ENCODE data around the gene OR6C74. TPM values are rescaled to one million over a fixed set of nuclear protein-coding genes. Genes with fewer than 3 reads are reported as not detected.

OR6C74 gene
- total RNA-seq, 1 experiment from 2014 or later, result not detected

- H3K9me2 ChIP-seq (ENCODE audit: insufficient read depth), result no peaks in the 10 kb centered on the region
- TF ChIP-seq CTCF (conservative IDR thresholded peaks at IDR 0.05), result no peak
- no peak for TF ChIP-seq EZH2 (IDR thresholded peaks at IDR 0.05; ENCODE audit: low read depth)
- ChIA-PET POLR2A (ENCODE audit: unreplicated experiment) (no interaction called here), CTCF (no interaction called here)
- intact Hi-C loops (cut with micrococcal nuclease; ENCODE audit: unreplicated experiment), result no loop called here
- no peak for DNase-seq
- H3K36me3 ChIP-seq (ENCODE audit: low read depth), result no peaks in the 10 kb centered on the region
- no peaks in the 10 kb centered on the region for H3K4me1 ChIP-seq (replicated peaks; ENCODE audit: insufficient read depth)
- no peaks in the 10 kb centered on the region for H4K20me1 ChIP-seq (ENCODE audit: insufficient read depth)
- H3K79me2 ChIP-seq (ENCODE audit: low read depth), result no peaks in the 10 kb centered on the region
- no peaks in the 10 kb centered on the region for H3K9me3 ChIP-seq (ENCODE audit: insufficient read depth, low read depth)
- H3K4me2 ChIP-seq, result no peak overlapping the region
- H3K27ac ChIP-seq, result no peak overlapping the region
- no peak overlapping the region for H3K4me3 ChIP-seq
- BruUV-seq (replicated peaks), result no TSS peak
- H3F3A ChIP-seq (ENCODE audit: insufficient read depth, low read depth), result no peaks in the 10 kb centered on the region
- H2AFZ ChIP-seq, result no peak overlapping the region
- no peaks in the 10 kb centered on the region for H3K27me3 ChIP-seq (ENCODE audit: insufficient read depth, low read depth)
These were observed 8.9 kb downstream of the OR6C74 start for GRCh38 chr12:55253281-55253680.

- H3F3A ChIP-seq (ENCODE audit: insufficient read depth, low read depth), result no peaks in the 10 kb centered on the region
- intact Hi-C loops (cut with micrococcal nuclease; ENCODE audit: unreplicated experiment), result no loop called here
- no peaks in the 10 kb centered on the region for H3K27me3 ChIP-seq (ENCODE audit: insufficient read depth, low read depth)
- ChIA-PET POLR2A (ENCODE audit: unreplicated experiment) (no interaction called here), CTCF (no interaction called here)
- no peaks in the 10 kb centered on the region for H3K4me1 ChIP-seq (replicated peaks; ENCODE audit: insufficient read depth)
- no peak for DNase-seq
- H4K20me1 ChIP-seq (ENCODE audit: insufficient read depth), result no peaks in the 10 kb centered on the region
- no peak overlapping the region for H2AFZ ChIP-seq
- H3K4me2 ChIP-seq, result no peak overlapping the region
- no TSS peak for BruUV-seq (replicated peaks)
- no peaks in the 10 kb centered on the region for H3K36me3 ChIP-seq (ENCODE audit: low read depth)
- H3K9me3 ChIP-seq (ENCODE audit: insufficient read depth, low read depth), result no peaks in the 10 kb centered on the region
- H3K4me3 ChIP-seq, result no peak overlapping the region
- H3K27ac ChIP-seq, result no peak overlapping the region
- H3K9me2 ChIP-seq (ENCODE audit: insufficient read depth), result no peaks in the 10 kb centered on the region
- TF ChIP-seq EZH2 (IDR thresholded peaks at IDR 0.05; ENCODE audit: low read depth) (no peak), CTCF (conservative IDR thresholded peaks at IDR 0.05) (no peak)
- H3K79me2 ChIP-seq (ENCODE audit: low read depth), result no peaks in the 10 kb centered on the region
These were observed 12.4 kb downstream of the OR6C74 start for GRCh38 chr12:55256831-55257230.

GRCh38 chr12:55258303-55258702 lies 13.9 kb downstream of the OR6C74 start:
- intact Hi-C loops (cut with micrococcal nuclease; ENCODE audit: unreplicated experiment), result no loop called here
- DNase-seq, result no peak
- H3K4me1 ChIP-seq (replicated peaks; ENCODE audit: insufficient read depth), result no peaks in the 10 kb centered on the region
- H3K4me2 ChIP-seq, result no peak overlapping the region
- no peaks in the 10 kb centered on the region for H3K36me3 ChIP-seq (ENCODE audit: low read depth)
- no peak overlapping the region for H3K4me3 ChIP-seq
- CTCF ChIA-PET, result no interaction called here
- H3K9me2 ChIP-seq (ENCODE audit: insufficient read depth), result no peaks in the 10 kb centered on the region
- H4K20me1 ChIP-seq (ENCODE audit: insufficient read depth), result no peaks in the 10 kb centered on the region
- H3F3A ChIP-seq (ENCODE audit: insufficient read depth, low read depth), result no peaks in the 10 kb centered on the region
- H3K27ac ChIP-seq, result no peak overlapping the region
- H3K9me3 ChIP-seq (ENCODE audit: insufficient read depth, low read depth), result no peaks in the 10 kb centered on the region
- no peak overlapping the region for H2AFZ ChIP-seq
- H3K27me3 ChIP-seq (ENCODE audit: insufficient read depth, low read depth), result no peaks in the 10 kb centered on the region
- POLR2A ChIA-PET (ENCODE audit: unreplicated experiment), result no interaction called here
- H3K79me2 ChIP-seq (ENCODE audit: low read depth), result no peaks in the 10 kb centered on the region
- TF ChIP-seq EZH2 (IDR thresholded peaks at IDR 0.05; ENCODE audit: low read depth), result no peak
- no TSS peak for BruUV-seq (replicated peaks)

GRCh38 chr12:55280991-55281390 lies 36.6 kb downstream of the OR6C74 start:
- Histone ChIP-seq H3K27me3 (ENCODE audit: insufficient read depth, low read depth) (no peaks in the 10 kb centered on the region), H3K79me2 (ENCODE audit: low read depth) (no peaks in the 10 kb centered on the region), H3K4me2 (no peak overlapping the region), H3K36me3 (ENCODE audit: low read depth) (no peaks in the 10 kb centered on the region), H4K20me1 (ENCODE audit: insufficient read depth) (no peaks in the 10 kb centered on the region), H3K9me3 (ENCODE audit: insufficient read depth, low read depth) (no peaks in the 10 kb centered on the region), H3K4me3 (no peak overlapping the region), H3K4me1 (replicated peaks; ENCODE audit: insufficient read depth) (no peaks in the 10 kb centered on the region), H3K9me2 (ENCODE audit: insufficient read depth) (no peaks in the 10 kb centered on the region), H3K27ac (no peak overlapping the region), H3F3A (ENCODE audit: insufficient read depth, low read depth) (no peaks in the 10 kb centered on the region), H2AFZ (no peak overlapping the region)
- TF ChIP-seq CTCF (conservative IDR thresholded peaks at IDR 0.05), result no peak
- no peak for TF ChIP-seq EZH2 (IDR thresholded peaks at IDR 0.05; ENCODE audit: low read depth)
- CTCF ChIA-PET, result no interaction called here
- no peak for DNase-seq
- BruUV-seq (replicated peaks), result no TSS peak
- intact Hi-C loops (cut with micrococcal nuclease; ENCODE audit: unreplicated experiment), result no loop called here
- POLR2A ChIA-PET (ENCODE audit: unreplicated experiment), result interaction anchor here (0.5 kb wide), 1 partner anchor 548 kb away, joined by 3 read pairs; the partner anchor contains the start of gene DNAJC14
